GM13976 (cell line): ENCODE measurements around the gene AHCYL1.

Experiments
- DNase-seq: peaks from one replicate; pipeline ENCODE4 v3.0.0; 2012; ENCODE audit warnings: low spot score
- in situ Hi-C: fragments of 300-500 bp; cut with MboI; formaldehyde crosslinking; loops from one replicate; pipeline ENCODE4 v1.12.0; 2022; ENCODE audit warnings: low sequenced_read_pairs, mixed read lengths, inconsistent platforms; ENCODE audit not compliant: unreplicated experiment
- TF ChIP-seq, protein P1 (sequence below): IDR thresholded peaks from 2 replicates; pipeline ENCODE4 v1.5.1; 2012; ENCODE audit warnings: borderline replicate concordance, mild to moderate bottlenecking; ENCODE audit not compliant: insufficient read depth; ENCODE audit errors: extremely low read depth, missing control alignments, control extremely low read depth

Gene AHCYL1

DNA sequence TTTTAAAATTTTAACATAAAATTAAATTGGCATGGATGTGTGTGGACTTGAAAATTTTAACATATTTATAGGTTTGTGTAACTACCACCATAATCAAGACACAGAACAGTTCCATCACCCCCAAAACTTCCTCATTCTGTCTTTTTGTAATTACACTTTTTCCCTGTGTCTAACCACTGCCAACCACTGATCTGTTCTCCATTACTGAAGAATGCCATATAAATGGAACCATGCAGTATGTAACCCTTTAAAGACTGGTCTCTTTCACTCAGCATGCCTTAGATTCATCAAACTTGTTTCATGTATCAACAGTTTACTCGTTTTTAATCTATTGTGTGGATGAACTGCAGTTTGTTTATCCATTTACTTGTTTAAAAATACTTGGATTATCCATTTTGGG, 13.0 kb upstream of the AHCYL1 start:
- in situ Hi-C loops = no loop called here
- TF ChIP-seq, protein P1, sequence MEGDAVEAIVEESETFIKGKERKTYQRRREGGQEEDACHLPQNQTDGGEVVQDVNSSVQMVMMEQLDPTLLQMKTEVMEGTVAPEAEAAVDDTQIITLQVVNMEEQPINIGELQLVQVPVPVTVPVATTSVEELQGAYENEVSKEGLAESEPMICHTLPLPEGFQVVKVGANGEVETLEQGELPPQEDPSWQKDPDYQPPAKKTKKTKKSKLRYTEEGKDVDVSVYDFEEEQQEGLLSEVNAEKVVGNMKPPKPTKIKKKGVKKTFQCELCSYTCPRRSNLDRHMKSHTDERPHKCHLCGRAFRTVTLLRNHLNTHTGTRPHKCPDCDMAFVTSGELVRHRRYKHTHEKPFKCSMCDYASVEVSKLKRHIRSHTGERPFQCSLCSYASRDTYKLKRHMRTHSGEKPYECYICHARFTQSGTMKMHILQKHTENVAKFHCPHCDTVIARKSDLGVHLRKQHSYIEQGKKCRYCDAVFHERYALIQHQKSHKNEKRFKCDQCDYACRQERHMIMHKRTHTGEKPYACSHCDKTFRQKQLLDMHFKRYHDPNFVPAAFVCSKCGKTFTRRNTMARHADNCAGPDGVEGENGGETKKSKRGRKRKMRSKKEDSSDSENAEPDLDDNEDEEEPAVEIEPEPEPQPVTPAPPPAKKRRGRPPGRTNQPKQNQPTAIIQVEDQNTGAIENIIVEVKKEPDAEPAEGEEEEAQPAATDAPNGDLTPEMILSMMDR = no peak
- DNase-seq = no peak

DNA sequence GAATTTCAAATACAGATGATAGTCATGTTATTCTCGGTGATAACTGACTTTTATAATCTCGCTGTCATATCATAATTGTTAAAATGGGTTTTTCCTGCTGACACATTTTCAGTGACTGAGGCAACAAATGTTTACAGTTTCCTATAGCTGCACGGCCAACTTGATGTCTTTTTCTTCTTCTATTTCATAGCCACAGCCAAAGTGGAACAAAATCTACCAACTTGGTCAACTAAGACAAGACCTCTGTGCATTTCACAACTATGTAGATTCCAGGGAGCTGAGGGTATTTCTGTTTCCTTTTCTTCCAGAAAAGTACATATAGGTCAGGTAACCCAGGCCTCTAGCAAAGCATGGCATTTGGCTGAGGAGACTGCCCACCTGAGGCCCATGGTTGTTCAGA, 10.4 kb upstream of the AHCYL1 start:
- DNase-seq = no peak
- in situ Hi-C loops = no loop called here
- TF ChIP-seq, protein P1 = no peak

DNA sequence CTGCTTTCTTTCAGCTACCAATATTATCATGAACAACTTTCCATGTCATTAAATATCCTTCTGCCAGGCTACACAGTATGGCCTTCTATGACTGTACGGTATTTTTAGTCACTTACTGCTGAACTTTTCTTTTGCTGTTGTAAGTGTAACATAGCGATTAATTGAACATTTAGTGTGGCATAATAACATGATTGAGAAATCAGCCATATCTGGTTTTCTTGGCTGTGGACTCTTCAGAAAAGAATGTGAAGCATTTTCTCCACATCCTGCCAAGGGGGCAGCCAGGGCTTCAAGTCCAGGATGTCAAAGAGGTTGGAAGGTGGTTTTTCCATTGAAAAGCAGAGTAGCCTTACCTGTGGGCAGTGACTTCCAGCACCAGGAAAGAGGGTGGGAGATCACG, 8.8 kb upstream of the AHCYL1 start:
- DNase-seq = no peak
- TF ChIP-seq, protein P1 = no peak
- in situ Hi-C loops = no loop called here

DNA sequence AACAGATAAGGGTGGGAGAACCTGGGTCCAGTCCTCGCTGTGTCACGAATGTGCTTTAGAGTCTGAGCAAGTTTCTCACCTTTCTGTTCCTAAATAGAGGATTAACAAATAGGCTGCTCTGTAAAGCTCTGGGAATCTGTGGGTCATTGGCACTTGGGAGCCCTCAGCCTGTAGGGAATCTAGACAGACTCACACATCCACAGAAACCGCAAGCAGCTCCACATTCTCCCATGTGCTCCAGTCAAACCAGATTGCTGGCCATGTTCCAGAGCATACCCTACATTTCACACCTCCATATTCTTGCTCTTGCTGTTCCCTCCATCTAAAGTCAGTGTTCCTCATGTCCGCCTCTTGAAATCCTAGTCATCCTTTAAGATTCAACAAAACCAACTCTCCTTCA, 7.8 kb upstream of the AHCYL1 start:
- no peak for DNase-seq
- TF ChIP-seq, protein P1 = no peak
- in situ Hi-C loops = no loop called here

DNA sequence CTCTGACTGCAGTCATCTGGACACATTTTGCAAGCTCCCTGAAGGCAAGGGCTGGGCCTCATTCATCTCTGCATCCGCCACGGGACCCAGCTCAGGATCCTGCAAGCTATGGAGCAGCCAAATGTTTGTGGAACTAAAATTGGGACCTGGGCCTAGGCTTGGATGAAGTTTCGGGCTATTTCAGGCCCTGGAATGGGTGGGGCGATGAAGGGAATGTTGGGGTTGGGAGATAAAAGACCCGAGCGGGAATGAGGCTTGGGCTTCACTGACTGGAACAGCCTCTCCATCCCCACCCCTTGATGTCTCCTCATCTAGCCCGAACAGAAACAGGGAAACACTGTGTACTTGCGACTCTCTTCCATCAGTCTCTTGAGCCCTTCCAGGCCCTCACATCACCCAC, 7.3 kb upstream of the AHCYL1 start:
- DNase-seq = no peak
- TF ChIP-seq, protein P1 = no peak
- in situ Hi-C loops = no loop called here

DNA sequence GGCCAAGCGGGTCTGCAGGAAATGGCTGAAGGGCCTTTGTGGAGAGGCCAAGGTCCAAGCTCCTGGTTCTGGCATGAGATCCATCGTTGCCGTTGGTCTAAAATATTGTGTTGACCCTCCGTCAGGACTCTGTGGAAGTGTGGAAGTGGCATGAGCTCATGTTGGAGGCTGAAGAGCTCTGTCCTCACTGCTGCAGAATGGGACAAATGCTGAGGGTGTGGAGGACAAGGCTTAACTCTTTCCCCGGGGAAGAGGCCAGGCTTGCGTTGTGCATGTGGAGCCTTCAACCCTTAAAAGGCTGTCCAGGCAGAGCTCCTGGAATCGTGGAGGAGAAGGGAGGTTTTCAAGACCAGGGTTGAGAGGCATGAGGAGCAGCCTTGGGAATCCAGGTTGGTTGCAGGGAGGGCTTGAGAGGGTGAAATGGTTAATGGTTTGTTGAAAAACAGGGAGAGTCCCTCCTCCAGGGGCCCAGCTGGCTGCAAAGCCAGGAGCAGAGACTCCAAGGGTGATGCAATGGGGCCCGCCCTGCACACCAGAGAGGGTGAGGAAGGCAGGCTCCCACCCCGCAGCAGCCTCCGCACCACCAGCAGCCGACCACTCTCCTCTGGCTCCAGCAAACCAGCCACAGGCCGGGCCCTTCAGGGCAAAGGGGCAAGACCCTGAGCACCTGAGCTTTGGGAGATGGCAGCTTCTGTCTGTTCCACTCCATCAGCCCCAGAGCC, 6.7 kb upstream of the AHCYL1 start:
- TF ChIP-seq, protein P1 = no peak
- in situ Hi-C loops = no loop called here
- DNase-seq = no peak
